HG02759 (cell line): ENCODE data around the gene PRMT7.

Source experiments
- ATAC-seq: cut with Tn5 transposase; IDR thresholded peaks from one replicate; pipeline ENCODE4 v1.9.1; 2021; ENCODE audit warnings: mild to moderate bottlenecking, moderate library complexity; ENCODE audit not compliant: unreplicated experiment

PRMT7 gene

DNA sequence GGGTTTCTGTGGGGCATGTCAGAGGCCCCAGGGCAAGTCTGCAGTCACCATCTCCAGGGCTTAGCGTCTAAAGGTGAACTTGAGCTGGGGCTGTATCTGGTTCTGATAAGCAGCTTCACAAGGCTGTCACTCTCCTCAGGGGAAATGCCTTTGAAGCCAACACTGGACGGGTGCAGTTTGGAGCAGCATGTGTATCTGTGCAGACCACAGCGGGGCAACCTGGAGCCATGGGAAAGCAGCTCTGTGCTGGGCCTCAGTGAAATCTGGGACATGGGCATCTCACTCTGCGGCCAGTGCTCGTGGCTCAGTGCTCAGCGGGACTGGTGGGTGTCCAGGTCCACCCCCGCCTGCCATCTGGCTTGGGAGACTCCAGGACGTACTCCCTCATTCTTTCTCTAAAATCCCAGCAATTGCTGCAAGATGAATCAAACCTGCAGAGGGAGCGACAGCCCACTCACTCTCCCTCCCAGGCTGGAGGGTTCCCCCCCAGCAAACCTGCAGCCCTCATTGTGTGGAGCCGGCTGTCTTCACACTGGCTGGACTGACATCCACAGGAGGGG, 63.5 kb downstream of the PRMT7 start:
- ATAC-seq, result no peak

DNA sequence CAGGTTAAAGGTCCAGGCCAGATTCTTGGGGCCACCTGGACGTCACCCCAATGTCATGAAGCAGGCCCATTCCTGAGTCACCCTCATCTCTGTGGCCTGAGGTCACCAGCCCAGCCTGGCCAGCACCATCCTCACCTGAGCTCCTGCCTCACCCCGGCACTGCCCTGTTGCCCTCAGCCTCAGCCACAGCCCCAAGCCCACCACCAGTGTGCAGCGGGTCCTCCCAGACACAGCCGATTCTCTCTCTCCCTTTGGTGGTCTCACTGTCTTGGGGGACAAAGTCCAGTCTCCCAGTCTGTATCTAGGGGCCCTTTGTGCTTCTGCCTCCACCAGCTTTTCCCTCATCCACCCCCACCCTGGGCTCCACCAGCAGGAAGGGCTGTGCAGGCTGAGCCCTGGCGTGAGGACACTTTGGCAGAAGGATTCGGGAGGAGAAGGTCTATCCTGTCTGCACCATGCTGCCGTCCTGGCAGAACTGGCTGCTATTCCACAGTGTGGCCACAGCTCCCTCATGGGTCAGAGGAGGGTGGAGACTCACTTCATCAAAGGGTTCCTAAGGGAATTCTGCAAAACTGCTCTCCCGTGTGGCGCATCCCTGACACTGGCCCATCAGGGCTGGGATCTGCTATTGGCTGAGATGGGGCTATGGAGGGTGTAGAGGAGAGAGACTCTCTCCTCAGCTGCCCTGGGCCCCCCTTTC, 64.3 kb downstream of the PRMT7 start:
- ATAC-seq, result no peak

DNA sequence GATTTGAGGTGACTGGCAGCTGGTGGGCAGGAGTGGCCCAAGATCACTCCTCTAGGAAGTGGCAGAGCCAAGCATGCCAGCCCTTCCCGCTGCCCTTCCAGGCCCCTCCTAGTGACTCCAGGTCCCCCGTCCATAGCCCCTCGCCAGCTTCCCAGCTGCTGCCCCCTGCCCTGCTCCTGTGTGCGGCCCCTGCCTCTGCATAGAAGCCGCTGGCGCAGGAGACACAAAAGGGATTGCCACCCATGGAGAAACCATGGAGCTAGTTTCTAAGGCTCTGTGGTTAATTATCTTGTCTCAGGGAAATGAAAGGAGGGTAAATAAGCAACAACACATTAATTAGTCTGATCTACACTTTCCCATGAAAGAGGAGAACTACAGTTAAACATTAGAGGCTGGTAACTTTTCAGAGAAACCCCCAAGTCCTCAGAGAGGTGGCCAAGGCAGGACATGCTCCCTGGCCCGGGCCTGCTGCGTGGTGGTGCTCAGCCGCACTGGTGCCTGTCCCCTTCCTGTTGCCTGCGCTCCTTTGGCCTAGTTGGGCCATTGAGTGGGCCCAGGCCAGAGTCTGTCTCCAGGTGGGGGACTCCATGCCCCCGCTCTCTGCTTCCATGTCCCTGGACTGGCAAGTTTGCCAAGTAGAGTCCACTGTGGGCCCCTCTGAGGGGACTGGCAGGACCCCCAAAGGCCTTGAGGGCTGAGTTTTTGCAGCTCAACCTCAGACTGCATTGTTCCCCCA, 65.2 kb downstream of the PRMT7 start:
- ATAC-seq, result no peak

DNA sequence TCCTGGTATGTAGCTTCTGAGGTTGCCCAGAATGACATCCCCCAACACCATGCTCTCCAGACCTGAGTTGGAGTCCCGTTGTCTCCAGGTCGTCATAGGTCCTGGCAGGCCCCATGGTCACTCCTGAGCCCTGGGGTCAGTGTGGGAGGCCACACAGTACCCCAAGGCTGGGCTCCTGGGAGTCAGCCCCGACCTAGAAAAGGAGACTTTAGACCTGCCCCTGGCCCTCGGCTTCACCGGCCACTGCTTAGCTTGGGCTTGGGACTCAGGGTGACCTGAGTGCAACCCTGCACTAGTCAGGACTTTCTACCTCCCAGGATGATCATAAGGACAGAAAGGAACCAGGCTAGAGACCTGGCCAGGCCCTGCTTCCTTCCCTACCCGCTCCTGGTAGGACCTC, 65.8 kb downstream of the PRMT7 start:
- no peak for ATAC-seq

DNA sequence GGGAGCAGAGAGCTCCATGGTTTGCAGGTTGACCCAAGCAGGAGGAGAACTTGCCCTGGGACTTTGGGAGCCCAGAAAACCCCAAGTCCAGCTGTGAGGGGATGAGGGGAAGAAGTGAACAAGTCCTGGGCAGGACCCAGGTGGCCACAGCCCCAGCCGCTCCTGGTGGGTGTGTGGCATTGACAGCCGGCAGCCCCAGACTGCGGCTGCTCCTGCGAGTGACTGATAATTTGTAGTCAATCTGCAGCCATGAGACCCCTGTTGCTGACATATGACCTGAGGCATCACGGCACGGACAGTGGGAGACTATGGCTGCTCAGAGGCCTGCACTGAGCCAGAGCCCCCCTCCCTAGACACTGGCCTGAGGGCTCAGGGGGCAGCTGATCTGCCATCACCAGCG, 66.4 kb downstream of the PRMT7 start:
- ATAC-seq, result no peak

DNA sequence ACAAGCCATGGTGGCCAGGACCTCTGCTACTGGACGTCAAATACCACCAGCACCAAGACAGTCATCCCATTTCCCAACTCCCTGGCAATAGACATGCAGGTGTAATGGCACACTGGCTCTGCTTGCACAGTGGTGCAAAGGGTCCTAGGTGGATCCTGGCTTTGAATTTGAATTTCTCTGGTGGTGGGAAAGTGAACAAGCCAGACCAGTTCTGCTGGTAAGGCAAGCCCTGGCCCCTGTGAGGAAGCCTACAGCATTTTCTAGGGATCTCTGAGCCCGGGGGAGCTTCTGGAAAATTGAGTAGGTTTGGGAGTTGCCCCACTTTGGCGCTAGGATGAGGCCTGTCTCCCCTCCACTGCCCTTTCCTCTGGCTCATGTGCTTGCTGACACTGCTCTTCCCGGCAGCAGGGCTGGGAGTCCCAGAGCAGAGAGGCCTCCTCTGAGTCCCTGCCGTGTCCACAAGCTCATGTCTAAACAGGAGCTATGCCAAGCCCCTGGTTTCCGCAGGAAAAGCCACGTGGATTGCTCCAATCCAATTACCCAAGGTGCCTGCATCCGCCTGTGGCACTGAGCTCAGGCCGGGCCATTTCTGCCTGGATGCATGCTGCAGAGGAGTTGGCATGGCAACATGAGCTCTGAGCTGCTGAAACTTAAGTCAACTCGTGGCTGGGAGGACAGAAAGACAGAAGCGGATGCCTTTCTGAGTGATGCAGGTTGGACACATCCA, 67.0 kb downstream of the PRMT7 start:
- no peak for ATAC-seq

DNA sequence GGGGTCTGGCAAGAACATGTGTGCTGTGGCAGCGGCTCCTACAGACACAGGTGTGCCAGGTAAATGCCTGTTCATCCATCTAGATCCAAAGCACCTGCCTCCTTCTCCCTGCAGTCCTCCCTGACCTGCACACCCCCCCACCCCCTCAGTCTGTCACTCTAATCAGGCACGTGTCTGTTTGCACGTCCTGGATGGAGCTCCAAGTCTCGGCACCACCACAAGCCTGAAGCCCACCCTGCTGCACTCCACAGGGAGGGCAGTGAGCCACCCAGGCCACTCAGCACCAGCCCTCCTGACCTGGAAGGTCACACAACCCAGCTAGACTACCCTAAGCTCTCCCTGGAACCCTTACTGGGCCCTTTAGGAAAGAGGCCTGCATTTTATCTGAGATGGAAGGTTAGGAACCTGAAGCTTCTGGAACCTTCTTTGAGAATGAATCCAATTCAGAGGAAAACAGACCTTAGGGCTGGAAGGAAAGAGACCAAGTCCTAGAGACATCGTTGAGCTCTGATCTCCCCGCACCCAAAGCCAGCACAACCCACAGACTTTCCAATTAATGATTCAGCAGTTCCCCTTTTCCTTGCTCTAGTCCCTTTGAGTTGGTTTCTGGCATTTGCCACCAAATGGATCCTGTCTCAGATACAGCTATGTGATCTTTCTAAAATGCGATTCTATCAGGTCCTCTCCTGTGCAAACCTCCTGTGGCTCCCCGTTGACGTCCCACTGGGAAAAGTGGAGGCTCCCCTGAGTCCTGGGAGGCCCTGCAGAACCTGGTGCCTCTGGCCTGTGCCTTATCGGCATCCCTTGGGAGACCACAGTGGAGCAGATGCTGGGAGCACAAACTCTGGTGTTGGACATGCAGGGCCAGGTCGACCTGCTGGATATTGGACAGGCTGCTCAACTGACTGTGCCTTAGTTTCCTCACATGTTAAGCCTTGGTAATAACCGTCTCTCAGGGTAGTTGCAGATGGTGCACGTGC, 67.9 kb downstream of the PRMT7 start:
- no peak for ATAC-seq

DNA sequence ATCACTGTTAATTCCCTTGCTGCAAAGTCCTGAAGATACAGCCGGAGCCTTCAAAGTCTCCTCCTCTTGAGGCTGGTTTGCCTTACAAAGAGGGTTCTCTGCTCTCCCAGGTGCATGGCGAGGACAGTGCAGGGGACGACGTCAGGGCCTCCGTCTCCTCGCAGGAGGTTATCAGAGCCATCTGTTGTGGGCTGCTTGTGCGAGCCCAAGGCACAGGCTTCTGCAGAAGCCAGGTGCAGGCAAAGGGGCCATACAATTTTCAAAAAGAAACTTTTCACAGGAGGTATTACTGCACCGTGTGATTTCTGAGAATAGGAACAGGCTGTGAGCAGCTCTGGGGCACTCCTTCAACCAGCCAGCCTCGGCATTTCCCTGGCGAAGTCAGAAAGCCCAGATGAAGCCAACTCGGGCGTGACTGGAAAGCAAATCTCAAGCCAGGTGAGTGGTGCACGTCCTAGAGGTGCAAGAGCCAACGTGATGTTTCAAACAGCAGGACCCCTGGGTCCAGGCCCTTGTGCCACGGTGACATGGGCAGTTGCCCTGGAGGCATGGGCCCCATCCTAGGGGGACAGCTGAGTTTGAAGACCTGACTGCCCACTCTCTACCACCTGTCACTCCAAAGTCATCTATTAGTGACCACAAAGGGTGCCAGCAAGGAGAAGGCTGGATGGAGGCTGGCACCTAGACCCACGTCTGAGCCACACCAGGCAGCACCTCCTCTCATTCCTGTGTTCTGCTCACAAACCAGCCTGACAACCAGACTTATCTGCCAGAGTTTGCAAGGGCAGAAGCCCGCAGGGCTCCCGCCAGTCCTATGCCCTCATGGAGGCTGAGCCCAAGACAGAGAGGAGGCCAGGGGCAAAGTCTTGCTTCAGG, 68.9 kb downstream of the PRMT7 start:
- no peak for ATAC-seq

DNA sequence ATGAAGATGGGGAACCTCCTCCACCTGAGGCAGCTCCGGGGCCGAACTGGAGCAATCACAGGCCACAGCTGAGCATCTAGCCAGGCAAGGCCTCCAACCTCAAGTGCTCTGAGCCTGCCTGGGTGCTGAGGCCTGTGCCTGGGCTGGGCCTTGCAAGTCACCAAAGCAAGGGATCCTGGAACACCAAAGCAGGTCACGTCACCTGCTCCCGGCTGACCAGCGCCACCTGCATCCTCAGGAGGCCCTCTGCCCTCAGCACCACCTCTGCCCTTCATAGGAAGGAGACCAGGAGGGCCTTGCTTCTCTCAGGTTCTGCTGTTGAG, 69.5 kb downstream of the PRMT7 start:
- ATAC-seq, result no peak

DNA sequence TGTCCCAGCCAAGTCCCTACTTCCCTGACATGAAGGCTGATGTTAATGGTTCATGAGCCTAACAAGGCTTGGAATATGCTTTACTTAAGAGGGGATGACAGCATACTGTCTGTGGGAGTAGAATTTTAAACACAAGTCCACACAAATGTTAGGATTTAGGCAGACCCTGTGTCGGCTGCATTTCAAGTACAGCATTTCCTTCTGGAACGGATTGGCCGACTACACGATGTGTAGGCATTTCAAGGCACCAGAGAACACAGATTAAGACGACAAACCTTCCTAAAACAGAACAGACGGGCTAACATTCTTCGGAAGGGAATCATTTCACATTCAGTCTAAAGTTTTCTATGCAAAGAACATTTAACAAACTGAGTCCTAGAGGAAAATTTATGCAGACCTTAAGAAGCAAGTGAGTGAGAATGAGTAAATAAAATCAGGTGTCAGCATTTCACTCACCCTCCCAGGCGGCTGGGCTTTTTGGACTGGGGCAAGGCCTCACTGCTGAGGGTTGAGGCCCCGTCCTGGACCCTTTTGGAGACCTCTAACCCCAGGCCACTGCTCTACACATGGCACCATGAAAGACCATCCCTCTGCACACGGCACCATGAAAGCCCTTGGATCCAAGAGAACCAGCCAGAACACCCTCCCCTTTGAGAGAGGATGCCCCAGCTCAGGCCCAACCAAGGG, 70.0 kb downstream of the PRMT7 start:
- no peak for ATAC-seq

DNA sequence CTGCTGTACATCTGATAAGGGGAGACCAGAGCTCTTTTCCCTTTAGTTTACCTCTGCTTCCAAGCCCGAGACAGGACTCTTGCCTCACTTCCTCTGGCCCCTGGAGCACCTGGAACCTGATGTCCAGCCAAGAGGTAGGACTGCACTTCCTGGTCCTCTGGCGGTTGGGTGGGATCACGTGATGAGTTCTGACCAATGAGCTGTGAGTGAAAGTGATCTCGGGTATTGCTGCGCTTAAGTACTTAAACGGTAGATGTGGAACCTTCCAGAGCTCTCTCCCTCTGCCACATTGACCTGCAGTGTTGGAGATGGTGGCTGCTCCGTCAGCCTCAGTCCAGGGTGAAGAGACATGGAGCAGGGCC, 70.5 kb downstream of the PRMT7 start:
- no peak for ATAC-seq

DNA sequence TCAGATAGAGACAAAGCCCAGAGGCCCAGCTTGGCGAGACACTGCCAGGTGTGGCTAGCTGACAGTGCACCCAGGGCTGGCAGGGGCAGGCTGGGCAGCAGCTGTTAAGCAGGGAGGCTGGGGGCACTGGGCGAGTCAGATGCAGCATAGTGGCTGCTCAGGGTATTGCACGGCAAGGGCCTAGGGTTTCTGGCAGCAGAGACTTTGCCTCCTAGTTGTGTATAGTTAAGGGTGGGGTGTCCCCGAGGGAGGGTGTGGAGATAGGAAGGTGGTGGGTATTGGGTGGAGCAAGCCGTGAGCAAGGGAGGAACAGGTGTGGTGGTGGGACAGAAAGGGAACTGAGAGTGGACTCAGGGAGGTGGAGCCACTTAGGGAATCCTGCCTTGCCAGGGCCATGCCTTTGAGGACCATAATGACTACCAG, 71.5 kb downstream of the PRMT7 start:
- ATAC-seq, result peak; percentile 49

DNA sequence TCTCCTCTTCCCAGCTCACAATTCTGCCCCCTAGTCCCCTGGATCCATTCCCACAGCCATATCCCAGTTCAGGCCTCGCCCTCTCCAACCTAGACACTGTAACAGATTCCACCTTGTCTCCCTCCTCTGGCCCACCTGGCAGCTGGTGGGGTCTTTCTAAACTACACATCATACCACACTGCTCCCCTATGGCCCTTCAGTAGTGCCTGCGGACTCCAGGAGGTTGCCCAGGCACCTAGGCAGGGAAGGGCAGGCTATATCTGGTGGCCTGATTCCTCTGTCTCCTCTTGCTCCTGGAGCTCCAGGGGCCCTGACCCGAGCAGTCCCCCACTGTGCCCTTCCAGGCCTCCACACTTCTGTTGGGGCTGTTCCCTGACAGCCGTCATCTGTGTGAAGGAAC, 73.0 kb downstream of the PRMT7 start:
- no peak for ATAC-seq

DNA sequence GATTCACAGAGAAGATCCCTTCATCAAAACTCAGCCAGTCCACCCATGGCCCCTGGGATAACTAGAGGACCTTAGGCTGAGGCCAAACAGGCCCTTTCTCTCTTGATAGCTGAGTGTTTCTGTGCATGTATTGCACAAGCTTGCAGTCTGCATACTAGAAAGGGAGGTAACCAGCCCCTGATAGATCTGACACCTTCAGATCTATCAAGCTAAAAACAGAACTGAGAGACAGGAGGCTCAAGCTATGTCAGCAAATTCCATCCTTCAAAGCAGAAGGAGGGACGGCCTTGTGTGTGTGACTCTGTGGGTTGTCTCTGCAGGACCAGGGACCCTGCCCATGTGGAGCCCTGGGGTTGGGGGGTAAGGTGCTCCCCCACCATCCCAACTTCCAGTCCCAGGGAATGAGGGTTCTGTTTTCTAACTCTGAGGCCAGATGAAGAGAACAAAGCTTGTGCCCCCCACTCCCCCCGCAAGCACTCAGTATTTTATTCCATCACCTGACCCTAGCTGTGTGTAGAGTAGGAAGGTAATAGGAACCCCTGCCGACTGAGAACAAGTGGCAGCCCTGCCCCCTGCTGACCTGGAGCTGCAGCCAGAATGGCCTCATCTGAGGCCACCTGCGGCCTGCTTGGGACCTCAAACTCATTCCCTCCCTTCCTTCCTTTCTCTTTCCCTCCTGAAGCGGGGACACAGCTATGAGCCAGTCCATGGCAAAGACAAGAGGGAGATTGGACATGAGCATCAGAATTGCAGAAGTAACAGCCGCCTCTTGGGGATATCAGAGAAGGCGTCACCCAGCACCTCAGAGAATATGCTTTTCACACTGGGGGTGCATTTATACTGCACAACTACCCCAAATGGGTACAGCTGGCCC, 73.7 kb downstream of the PRMT7 start:
- no peak for ATAC-seq

DNA sequence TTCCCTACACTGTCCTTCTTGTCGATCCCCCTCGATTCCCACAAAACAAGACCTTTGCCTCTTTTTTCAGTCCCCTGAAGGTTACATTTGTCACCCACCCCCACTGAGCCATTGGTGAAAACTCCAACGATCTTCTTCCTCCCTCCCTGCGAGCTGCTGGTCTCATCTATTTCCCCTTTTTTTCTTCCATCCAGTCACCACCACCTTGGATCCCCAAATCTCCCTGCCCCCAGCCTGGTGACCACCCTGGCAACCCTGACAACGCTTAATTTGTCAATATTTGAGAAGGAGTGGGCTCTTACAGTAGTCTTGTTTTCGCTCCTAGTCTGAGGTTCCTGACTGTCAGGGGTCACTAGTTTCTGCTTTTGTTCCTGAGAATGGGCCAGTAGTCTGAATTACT, 74.6 kb downstream of the PRMT7 start:
- no peak for ATAC-seq

DNA sequence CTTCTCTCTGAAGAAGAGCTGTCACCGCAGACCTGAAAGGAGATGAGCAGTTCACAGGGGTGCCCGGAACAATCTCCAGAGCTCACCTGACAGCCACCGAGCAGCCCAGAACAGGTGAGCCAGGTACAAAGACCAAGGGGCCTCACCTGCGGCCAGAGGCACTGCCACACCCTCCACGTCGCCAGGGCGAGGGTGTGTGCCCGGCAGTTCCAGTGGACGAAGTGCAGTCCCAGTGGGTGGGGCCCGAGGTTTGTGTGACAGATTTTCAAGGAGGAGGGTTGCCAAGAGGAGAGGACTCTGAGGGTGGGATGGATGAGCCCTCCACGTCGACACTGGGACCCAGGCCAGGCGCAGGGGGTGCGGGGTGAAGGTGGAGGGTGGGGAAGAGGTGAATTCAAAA, 75.8 kb downstream of the PRMT7 start:
- ATAC-seq, result no peak

DNA sequence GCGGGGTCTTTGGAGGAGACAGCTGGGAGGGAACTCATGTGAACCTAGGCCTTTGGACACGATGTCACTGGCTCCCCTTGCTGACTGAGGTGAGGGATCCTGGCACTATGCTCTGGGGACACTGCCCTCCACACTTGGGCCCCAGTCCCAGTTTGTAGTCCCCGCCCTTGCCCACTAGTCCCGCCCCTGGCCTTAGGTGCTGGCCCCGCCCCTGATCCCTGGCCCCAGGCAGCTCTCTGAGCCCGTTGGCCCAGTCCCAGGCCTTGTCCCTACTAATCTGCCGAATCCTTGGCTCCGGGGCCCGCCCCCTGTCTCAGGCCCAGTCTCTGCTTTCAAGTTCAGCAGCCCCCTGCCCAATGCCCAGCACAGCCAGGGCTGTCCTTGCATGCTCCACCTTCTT, 76.5 kb downstream of the PRMT7 start:
- no peak for ATAC-seq

DNA sequence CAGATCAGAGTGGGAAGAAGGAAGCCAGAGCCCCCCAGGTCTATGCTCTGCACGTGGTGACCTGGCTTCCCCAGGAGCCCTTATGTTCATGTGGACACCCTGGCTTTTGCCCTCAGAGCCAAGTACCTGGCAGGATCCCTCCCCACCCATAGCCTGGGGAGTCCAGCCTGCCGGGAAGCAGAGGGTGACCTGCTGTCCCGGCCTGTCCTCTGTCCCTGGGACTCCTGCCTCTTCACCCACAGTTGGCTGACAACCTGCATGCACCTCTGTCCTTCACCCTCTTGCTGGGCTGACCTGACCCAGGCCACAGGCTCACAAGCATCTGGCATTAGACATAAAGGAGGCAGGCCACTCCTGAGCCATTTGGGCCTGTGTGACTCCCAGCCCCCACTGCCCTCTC, 77.3 kb downstream of the PRMT7 start:
- no peak for ATAC-seq
